TTC549 (cell line): Measurements from ENCODE around the gene CD99L2.

ENCODE experiments used
- FAIRE-seq: peaks from 2 replicates; lab custom pipeline; 2012; peaks lifted over from hg19 to GRCh38; lab: Jason Lieb, UNC

CD99L2 gene

GRCh38 chrX:150779385-150779784 lies 119.1 kb downstream of the CD99L2 start:
- no peak for FAIRE-seq

GRCh38 chrX:150777328-150777992 lies 121.0 kb downstream of the CD99L2 start:
- FAIRE-seq = no peak

GRCh38 chrX:150775569-150776350 lies 122.7 kb downstream of the CD99L2 start:
- FAIRE-seq = no peak

GRCh38 chrX:150774798-150775568 lies 123.5 kb downstream of the CD99L2 start:
- no peak for FAIRE-seq

GRCh38 chrX:150773634-150774033 lies 124.8 kb downstream of the CD99L2 start:
- FAIRE-seq = no peak

GRCh38 chrX:150773117-150773516 lies 125.4 kb downstream of the CD99L2 start:
- FAIRE-seq = no peak

GRCh38 chrX:150772150-150772970 lies 126.1 kb downstream of the CD99L2 start:
- no peak for FAIRE-seq

GRCh38 chrX:150771116-150771515 lies 127.4 kb downstream of the CD99L2 start:
- FAIRE-seq = no peak

GRCh38 chrX:150770623-150771022 lies 127.8 kb downstream of the CD99L2 start:
- FAIRE-seq = no peak

- FAIRE-seq = no peak
Measured at GRCh38 chrX:150769408-150769807, 129.1 kb downstream of the CD99L2 start.

GRCh38 chrX:150768580-150769190 lies 129.8 kb downstream of the CD99L2 start:
- no peak for FAIRE-seq

- FAIRE-seq = no peak
Measured at GRCh38 chrX:150768132-150768485, 130.4 kb downstream of the CD99L2 start.

GRCh38 chrX:150767475-150768131 lies 130.9 kb downstream of the CD99L2 start:
- no peak for FAIRE-seq

- FAIRE-seq = no peak
Measured at GRCh38 chrX:150767045-150767395, 131.4 kb downstream of the CD99L2 start.

GRCh38 chrX:150766351-150767044 lies 132.0 kb downstream of the CD99L2 start:
- FAIRE-seq = no peak

GRCh38 chrX:150765782-150766350 lies 132.6 kb downstream of the CD99L2 start:
- no peak for FAIRE-seq

- FAIRE-seq = no peak
Measured at GRCh38 chrX:150765237-150765636, 133.2 kb downstream of the CD99L2 start.

GRCh38 chrX:150763810-150764209 lies 134.7 kb downstream of the CD99L2 start:
- no peak for FAIRE-seq

GRCh38 chrX:150763303-150763797 lies 135.1 kb downstream of the CD99L2 start:
- FAIRE-seq = no peak
